ENCODE data around the gene USP3. TPM values are rescaled to one million over a fixed set of nuclear protein-coding genes. Genes with fewer than 3 reads are reported as not detected.
A peak's percentile ranks its signal among the peaks of the same experiment; 100 is the strongest.

The USP3 gene
- total RNA-seq, 4 donors from 2014 or later, result 36.6 to 50.3 (median 45.5) TPM

DNA sequence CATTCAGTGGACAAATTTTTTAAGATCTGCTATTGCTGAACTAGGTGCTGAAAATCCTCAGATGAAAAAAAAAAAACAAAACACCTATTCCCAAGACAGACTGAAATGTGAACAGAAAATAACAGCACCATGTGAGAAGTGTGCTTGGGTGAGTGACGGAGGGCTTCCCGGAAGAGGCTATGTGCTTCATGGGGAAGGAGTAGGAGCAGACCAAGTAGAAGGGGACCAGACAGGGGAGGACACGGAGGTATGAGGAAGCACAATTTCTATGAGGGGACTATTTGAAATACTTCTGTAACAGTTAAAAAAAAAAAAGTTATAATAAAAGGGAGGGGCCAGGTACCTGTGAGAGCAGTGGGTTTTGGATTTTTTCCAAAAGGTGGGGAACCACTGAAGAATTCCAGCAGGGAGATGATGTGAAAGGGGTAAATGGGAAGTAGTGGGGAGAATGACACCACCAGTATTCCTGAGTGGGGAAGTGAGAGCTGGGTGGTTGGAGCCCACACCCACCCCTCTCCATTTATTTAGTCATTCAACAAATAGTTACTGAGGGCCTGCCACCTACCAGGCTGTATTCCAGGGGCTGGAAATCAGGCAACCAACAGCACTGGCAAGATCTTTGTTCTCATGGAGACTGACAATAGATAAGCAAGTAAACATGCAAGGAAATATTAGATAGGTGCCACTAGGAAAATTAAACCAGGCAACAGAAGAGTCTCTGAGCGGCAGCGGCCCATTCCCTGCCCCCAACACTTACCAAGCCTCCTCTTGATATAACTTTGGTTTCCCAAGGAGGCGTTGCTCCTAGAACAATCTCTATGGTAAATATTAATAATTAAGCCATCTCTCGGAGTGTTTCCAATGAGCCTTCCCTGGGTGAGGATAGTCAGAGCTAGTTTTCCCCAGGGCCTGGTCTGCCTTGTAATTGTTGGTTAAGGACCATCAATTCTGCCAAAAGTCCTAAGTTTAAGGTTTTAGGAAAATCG lies 3.8 kb upstream of the USP3 start:
- 50 to 53% methylated on average over 6 to 8 of the region's 8 CpGs for WGBS, 2 donors (ENCODE audit: low coverage in 1 of 2)

DNA sequence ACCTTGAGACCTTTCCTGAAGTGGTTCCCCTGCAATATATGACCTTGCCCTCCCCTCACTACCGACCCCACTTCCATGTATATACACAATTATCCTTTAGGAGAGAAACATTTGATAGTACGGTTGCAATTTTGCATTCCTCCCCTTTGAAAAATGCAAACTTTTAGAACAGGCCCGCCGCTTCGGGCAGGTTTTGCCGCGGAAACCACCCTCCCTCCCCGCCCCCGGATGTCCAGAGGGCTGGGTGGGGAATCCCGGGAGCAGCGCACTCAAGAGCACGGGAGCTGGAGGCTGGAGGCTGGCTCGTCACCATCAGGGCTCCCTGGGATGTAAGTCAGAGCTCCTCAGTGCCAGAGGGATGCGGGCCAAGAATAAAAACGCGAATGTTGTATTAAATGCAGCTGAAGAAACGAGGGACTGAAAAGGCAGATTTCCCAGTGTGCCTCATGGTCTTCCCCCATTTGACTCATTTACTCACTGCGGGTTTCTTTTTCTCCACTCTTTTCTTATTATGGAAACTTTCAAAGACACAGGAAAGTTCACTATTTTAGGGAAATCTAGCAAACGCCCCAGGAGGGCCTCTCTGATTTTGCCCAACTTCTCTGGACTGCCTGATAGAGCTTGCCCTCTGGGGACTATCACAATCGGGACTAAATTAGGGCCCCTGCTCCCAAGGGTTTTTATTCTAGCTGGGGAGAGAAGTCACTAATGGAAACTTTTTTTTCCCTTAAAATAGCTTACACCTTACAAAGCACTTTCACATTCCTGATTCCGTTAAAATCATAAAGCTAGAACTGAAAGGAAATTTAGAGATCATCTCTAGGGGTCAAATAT lies 2.9 kb upstream of the USP3 start:
- WGBS, 2 donors (ENCODE audit: low coverage in 1 of 2), result 3% methylated on average over 12 to 14 of the region's 21 CpGs
- peak; percentile 28 for ATAC-seq

More for the DNA sequence above, 3.8 kb upstream of the USP3 start:
- H3K9me3 ChIP-seq, result no peaks in the 10 kb centered on the region
- peak overlapping the region; percentile 79 to 99 (median 97) for H3K27ac ChIP-seq
- H3K4me1 ChIP-seq, result peaks cover 4 to 37% (median 20%) of the 10 kb centered on the region in 3 donors
- peak overlapping the region; percentile 28 to 37 for H3K4me3 ChIP-seq
- H3K27me3 ChIP-seq, result no peaks in the 10 kb centered on the region
- ATAC-seq, result no peak
- TF ChIP-seq EP300 (IDR thresholded peaks at IDR 0.05), result no peak
- no peak for TF ChIP-seq POLR2A (IDR thresholded peaks at IDR 0.05)
- TF ChIP-seq POLR2AphosphoS5 (IDR thresholded peaks at IDR 0.05), result no peak
- H3K36me3 ChIP-seq, result no peaks in the 10 kb centered on the region

DNA sequence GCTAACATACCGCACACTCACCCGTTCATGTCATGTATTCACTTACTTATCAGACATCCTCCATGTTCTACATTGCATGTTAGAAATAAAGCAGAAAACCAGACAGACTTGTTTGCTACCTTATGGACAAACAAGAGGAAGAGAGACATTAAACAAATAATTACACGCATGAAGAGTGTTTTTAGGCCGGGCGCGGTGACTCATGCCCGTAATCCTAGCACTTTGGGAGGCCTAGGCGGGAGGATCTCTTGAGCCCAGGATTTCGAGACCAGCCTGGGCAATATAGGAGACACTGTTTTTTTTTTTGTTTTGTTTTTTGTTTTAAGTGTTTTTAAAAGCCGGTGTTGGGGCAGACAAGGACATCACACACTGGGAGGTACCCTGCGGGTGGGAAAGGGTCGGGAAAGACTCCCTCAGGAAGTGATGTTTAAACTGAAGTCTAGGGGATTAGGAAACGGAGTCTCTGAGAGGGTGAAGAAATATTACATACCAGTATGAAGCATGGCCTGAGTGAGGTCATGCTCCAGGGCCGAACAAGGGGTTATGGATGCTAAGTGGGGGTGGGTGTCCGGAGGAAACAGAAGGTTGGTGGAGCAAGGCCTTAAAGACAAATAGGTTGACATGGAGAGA lies 2.1 kb upstream of the USP3 start:
- ATAC-seq, result no peak
- peaks cover 7 to 54% (median 27%) of the 10 kb centered on the region in 3 donors for H3K4me1 ChIP-seq

More for the DNA sequence above, 2.9 kb upstream of the USP3 start:
- peak overlapping the region; percentile 79 to 99 (median 97) for H3K27ac ChIP-seq
- no peaks in the 10 kb centered on the region for H3K36me3 ChIP-seq
- no peaks in the 10 kb centered on the region for H3K27me3 ChIP-seq
- TF ChIP-seq POLR2A (IDR thresholded peaks at IDR 0.05), result no peak
- TF ChIP-seq, protein P1, sequence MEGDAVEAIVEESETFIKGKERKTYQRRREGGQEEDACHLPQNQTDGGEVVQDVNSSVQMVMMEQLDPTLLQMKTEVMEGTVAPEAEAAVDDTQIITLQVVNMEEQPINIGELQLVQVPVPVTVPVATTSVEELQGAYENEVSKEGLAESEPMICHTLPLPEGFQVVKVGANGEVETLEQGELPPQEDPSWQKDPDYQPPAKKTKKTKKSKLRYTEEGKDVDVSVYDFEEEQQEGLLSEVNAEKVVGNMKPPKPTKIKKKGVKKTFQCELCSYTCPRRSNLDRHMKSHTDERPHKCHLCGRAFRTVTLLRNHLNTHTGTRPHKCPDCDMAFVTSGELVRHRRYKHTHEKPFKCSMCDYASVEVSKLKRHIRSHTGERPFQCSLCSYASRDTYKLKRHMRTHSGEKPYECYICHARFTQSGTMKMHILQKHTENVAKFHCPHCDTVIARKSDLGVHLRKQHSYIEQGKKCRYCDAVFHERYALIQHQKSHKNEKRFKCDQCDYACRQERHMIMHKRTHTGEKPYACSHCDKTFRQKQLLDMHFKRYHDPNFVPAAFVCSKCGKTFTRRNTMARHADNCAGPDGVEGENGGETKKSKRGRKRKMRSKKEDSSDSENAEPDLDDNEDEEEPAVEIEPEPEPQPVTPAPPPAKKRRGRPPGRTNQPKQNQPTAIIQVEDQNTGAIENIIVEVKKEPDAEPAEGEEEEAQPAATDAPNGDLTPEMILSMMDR (IDR thresholded peaks at IDR 0.05), result peak in 1 of 4 experiments; percentile 13
- TF ChIP-seq POLR2AphosphoS5 (IDR thresholded peaks at IDR 0.05), result peak; percentile 37
- TF ChIP-seq EP300 (IDR thresholded peaks at IDR 0.05), result no peak
- no peaks in the 10 kb centered on the region for H3K9me3 ChIP-seq
- peaks cover 5 to 46% (median 20%) of the 10 kb centered on the region in 3 donors for H3K4me1 ChIP-seq
- H3K4me3 ChIP-seq, result peak overlapping the region; percentile 28 to 37

DNA sequence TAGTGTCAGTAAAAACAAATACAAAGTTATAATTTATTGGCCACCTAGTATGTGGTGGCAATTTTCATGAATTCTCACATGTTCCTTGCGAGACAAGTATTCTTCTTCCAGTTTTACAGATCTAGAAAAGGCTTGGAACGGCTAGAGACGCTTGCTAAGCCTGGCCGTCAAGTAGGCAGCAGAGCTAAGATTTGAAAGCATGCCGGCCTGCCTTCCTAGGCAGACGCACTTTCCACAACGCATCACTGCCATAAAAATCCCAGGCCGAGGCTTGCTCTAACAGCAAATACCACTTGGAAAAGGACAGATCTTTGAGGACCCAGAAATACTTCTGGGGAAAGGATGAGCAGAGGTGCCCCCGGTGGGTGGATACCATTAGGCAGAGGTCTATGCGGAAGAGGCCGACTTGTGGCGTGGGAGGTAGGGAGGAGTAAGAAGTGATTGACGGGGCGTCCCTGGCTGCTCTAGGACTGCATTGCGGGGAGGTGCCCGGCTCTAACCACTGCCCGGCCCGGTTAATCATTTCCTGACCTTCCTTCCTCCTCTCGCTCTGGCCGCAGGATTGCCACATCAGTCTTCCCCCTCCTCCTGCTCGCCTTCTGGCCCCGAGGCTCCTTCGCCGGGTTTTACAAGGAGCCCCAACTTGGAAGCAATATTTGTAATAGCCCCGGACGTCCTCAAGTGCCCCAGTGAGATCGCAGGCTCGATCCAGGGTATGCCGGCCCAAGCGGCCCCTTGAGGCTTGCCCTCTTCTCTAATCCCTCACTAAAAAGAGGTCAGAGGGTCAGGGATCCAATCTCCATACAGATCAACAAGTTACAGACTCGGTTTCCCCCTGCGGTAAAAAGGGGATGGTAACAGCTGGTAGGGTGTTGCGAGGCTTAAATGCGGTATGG lies 1.3 kb upstream of the USP3 start:
- TF ChIP-seq EP300 (IDR thresholded peaks at IDR 0.05) (no peak), POLR2AphosphoS5 (IDR thresholded peaks at IDR 0.05) (peak; percentile 76), POLR2A (IDR thresholded peaks at IDR 0.05) (peak; percentile 24 to 43)
- TF ChIP-seq, protein P1 (IDR thresholded peaks at IDR 0.05), result peak in 1 of 4 experiments; percentile 2
- H3K36me3 ChIP-seq, result no peaks in the 10 kb centered on the region
- peak overlapping the region; percentile 73 to 96 for H3K4me3 ChIP-seq
- H3K27me3 ChIP-seq, result no peaks in the 10 kb centered on the region
- no peaks in the 10 kb centered on the region for H3K9me3 ChIP-seq
- peak overlapping the region; percentile 87 to 99 (median 97) for H3K27ac ChIP-seq
- H3K4me1 ChIP-seq, result peaks cover 7 to 62% (median 33%) of the 10 kb centered on the region in 3 donors
- WGBS, 2 donors (ENCODE audit: low coverage in 1 of 2), result 50 to 52% methylated on average over 19 to 25 of the region's 34 CpGs
- ATAC-seq, result peak; percentile 36

More for the DNA sequence above, 2.1 kb upstream of the USP3 start:
- 81 to 89% methylated on average over 11 to 14 of the region's 15 CpGs for WGBS, 2 donors (ENCODE audit: low coverage in 1 of 2)
- no peaks in the 10 kb centered on the region for H3K27me3 ChIP-seq
- no peak overlapping the region for H3K4me3 ChIP-seq
- no peaks in the 10 kb centered on the region for H3K36me3 ChIP-seq
- no peaks in the 10 kb centered on the region for H3K9me3 ChIP-seq
- peak overlapping the region; percentile 87 to 99 (median 97) for H3K27ac ChIP-seq
- TF ChIP-seq POLR2AphosphoS5 (IDR thresholded peaks at IDR 0.05) (no peak), EP300 (IDR thresholded peaks at IDR 0.05) (no peak), POLR2A (IDR thresholded peaks at IDR 0.05) (no peak)
- TF ChIP-seq, protein P1 (IDR thresholded peaks at IDR 0.05), result no peak

All from gastroesophageal sphincter (tissue), 4 donors.